ENCODE results near the gene PTPRT.

Gene PTPRT

DNA sequence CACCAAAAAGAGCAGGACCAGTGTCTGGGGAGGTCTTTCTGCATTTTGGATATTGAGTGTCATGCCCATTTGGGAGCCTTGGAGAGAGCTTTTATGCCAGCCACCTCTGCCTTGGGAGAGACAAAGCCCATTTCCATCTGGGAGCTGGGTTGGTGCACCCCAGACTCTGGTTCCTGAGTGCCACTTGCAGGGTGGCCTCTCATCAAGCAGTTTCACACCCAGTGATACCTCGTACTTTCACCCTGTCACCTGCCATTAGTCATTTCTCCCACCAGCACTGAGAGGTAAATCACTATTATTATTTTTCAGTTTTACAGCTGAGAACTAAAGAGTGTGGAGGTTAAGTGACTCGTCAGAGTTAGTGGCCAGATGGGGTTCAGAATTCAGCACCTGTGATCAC lies 94.7 kb downstream of the PTPRT start:
- Histone ChIP-seq H3K27me3 (ENCODE audit: control insufficient read depth, insufficient read depth, low read length) (no peaks in the 10 kb centered on the region), H3K9me3 (ENCODE audit: control insufficient read depth, low read length) (no peaks in the 10 kb centered on the region), H3K36me3 (ENCODE audit: control insufficient read depth, insufficient read depth, low read length) (no peaks in the 10 kb centered on the region), H3K9ac (ENCODE audit: low read length) (no peak overlapping the region), H3K4me3 (ENCODE audit: low read length) (no peak overlapping the region), H3K4me1 (ENCODE audit: control insufficient read depth, insufficient read depth, low read length) (no peaks in the 10 kb centered on the region)

DNA sequence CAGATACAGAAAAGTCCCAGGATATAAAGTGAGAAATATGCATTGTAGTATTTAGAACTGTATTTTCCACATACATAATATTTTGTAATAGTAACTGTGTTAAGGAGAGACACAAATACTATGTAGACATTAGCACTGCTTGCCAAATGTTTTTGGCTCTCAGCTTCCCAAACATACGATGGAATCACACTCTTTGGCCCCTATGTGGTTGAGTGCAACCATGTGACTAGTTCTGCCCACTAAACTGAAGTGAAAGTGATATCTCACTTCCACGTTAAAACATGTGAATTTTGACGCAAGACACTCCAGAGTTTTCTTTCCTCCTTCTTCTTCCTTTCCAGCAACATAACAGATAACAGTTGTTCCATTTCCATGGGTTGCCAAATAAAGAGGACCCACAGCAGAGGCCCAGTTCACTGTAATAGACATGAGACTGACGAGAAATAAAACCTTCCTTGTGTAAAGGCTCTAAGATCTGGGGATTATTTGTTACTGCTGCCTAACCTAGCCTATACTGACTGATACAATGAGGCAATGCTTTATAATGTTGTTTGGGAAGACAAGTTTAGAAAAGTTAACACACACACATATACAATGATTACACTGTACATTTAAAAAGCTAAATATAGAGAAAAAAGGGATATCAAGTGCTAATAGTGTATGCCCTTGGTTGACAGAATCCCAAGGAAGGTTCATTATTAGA lies 97.2 kb downstream of the PTPRT start:
- Histone ChIP-seq H3K9me3 (ENCODE audit: control insufficient read depth, low read length) (no peaks in the 10 kb centered on the region), H3K4me1 (ENCODE audit: control insufficient read depth, insufficient read depth, low read length) (no peaks in the 10 kb centered on the region), H3K27me3 (ENCODE audit: control insufficient read depth, insufficient read depth, low read length) (no peaks in the 10 kb centered on the region), H3K4me3 (ENCODE audit: low read length) (no peak overlapping the region), H3K9ac (ENCODE audit: low read length) (no peak overlapping the region), H3K36me3 (ENCODE audit: control insufficient read depth, insufficient read depth, low read length) (no peaks in the 10 kb centered on the region)

GRCh38 chr20:43068482-43068881 lies 121.2 kb downstream of the PTPRT start:
- no peaks in the 10 kb centered on the region for H3K36me3 ChIP-seq (ENCODE audit: control insufficient read depth, insufficient read depth, low read length)
- no peaks in the 10 kb centered on the region for H3K4me1 ChIP-seq (ENCODE audit: control insufficient read depth, insufficient read depth, low read length)
- no peaks in the 10 kb centered on the region for H3K27me3 ChIP-seq (ENCODE audit: control insufficient read depth, insufficient read depth, low read length)
- no peak overlapping the region for H3K9ac ChIP-seq (ENCODE audit: low read length)
- H3K9me3 ChIP-seq (ENCODE audit: control insufficient read depth, low read length) = no peaks in the 10 kb centered on the region
- no peak overlapping the region for H3K4me3 ChIP-seq (ENCODE audit: low read length)

GRCh38 chr20:43066125-43066524 lies 123.6 kb downstream of the PTPRT start:
- H3K4me3 ChIP-seq (ENCODE audit: low read length) = no peak overlapping the region
- no peaks in the 10 kb centered on the region for H3K9me3 ChIP-seq (ENCODE audit: control insufficient read depth, low read length)
- H3K36me3 ChIP-seq (ENCODE audit: control insufficient read depth, insufficient read depth, low read length) = no peaks in the 10 kb centered on the region
- no peaks in the 10 kb centered on the region for H3K4me1 ChIP-seq (ENCODE audit: control insufficient read depth, insufficient read depth, low read length)
- no peak overlapping the region for H3K9ac ChIP-seq (ENCODE audit: low read length)
- H3K27me3 ChIP-seq (ENCODE audit: control insufficient read depth, insufficient read depth, low read length) = no peaks in the 10 kb centered on the region

- Histone ChIP-seq H3K27me3 (ENCODE audit: control insufficient read depth, insufficient read depth, low read length) (no peaks in the 10 kb centered on the region), H3K36me3 (ENCODE audit: control insufficient read depth, insufficient read depth, low read length) (no peaks in the 10 kb centered on the region), H3K4me3 (ENCODE audit: low read length) (no peak overlapping the region), H3K9me3 (ENCODE audit: control insufficient read depth, low read length) (no peaks in the 10 kb centered on the region), H3K4me1 (ENCODE audit: control insufficient read depth, insufficient read depth, low read length) (no peaks in the 10 kb centered on the region), H3K9ac (ENCODE audit: low read length) (no peak overlapping the region)
These were observed 124.4 kb downstream of the PTPRT start for GRCh38 chr20:43065299-43065698.

DNA sequence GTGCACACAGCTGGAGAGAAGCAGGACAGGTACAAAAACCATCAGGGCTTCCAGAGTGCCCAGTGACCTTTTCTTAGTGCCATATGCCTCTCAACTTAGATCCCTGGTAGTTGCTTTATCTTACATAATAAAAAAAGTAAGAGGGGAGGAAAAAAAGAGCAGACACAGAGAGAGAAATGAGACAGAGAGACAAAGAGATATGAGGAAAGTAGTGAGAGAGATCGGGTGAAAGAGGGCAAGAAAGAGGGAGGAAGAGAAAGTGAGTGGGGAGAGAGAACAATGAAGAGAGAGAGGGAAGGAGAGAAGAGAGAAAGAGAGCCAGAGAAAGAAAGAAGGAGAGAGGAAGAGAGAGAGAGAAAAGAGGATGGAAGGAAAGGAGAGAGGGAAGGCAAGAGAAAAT lies 131.6 kb downstream of the PTPRT start:
- H3K9ac ChIP-seq (ENCODE audit: low read length) = no peak overlapping the region
- H3K9me3 ChIP-seq (ENCODE audit: control insufficient read depth, low read length) = no peaks in the 10 kb centered on the region
- H3K36me3 ChIP-seq (ENCODE audit: control insufficient read depth, insufficient read depth, low read length) = no peaks in the 10 kb centered on the region
- H3K4me3 ChIP-seq (ENCODE audit: low read length) = no peak overlapping the region
- no peaks in the 10 kb centered on the region for H3K27me3 ChIP-seq (ENCODE audit: control insufficient read depth, insufficient read depth, low read length)
- no peaks in the 10 kb centered on the region for H3K4me1 ChIP-seq (ENCODE audit: control insufficient read depth, insufficient read depth, low read length)

DNA sequence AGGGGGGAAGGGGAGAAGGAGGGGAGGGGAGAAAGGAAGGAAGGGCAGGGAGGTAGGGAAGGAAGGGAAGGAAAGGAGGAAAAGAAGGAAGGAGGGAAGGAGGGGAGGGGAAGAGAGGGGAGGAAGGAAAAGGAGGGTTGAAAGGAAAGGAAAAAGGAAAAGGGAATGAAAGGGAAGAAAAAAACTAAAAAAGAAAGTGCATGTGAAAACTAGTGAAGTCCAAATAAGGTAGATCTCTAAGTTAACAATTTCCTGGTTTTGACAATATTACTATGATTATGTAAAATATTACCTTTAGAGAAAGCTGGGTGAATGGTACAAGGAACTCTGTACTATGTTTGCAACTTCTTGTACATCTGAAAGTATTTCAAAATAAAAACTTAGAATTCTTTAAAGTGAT lies 132.4 kb downstream of the PTPRT start:
- no peaks in the 10 kb centered on the region for H3K27me3 ChIP-seq (ENCODE audit: control insufficient read depth, insufficient read depth, low read length)
- no peak overlapping the region for H3K4me3 ChIP-seq (ENCODE audit: low read length)
- no peaks in the 10 kb centered on the region for H3K9me3 ChIP-seq (ENCODE audit: control insufficient read depth, low read length)
- H3K9ac ChIP-seq (ENCODE audit: low read length) = no peak overlapping the region
- H3K36me3 ChIP-seq (ENCODE audit: control insufficient read depth, insufficient read depth, low read length) = no peaks in the 10 kb centered on the region
- H3K4me1 ChIP-seq (ENCODE audit: control insufficient read depth, insufficient read depth, low read length) = no peaks in the 10 kb centered on the region

DNA sequence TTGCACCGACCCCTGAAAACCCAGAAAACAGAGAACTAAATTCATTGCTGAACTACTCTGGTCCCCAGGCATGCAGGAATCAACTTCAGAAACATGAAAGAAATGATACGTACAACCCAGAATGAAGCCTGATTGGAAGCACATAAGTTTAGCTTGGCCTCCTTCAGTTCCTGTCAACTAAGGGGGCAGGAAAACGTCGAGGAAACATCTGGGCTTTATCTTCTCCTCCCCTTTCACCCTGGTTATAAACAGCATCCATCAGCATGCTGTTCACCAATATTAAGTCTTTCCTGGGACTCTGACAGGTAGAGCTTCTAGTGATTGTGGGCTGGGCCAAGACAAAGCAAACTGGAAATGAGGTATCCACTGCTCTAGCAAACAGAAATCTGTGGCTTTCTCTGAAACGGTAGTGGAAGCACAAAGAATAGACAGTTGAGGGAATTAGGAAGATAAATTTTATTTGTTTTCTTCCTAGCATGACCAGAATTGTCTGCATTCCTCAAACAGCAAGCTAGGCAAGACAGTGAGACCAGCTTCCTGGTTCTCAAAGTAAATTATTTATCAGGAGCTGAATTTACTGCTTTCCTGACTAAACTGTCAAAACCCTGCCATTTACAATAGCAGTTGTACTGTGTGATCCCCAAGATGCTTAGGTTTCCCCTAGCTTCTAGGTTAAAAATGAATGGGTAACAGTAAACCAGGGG lies 134.4 kb downstream of the PTPRT start:
- no peaks in the 10 kb centered on the region for H3K27me3 ChIP-seq (ENCODE audit: control insufficient read depth, insufficient read depth, low read length)

DNA sequence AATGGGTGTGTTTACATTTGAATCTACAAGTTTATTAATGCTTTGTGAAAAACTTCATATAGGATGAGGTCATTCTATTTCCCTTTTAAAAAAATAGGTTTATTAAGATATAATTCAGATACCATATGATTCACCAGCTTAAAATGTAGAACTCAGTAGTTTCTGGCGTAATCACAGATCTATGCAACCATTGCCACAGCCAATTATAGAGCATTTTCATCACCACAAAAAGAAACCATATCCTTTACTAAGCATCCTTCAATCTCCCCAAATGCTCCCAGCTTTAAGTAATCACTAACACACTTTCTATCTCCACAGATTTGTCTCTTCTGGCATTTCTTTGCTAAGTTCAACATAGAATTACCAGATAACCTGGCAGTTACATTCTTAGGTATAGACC lies 137.2 kb downstream of the PTPRT start:
- H3K9me3 ChIP-seq (ENCODE audit: control insufficient read depth, low read length) = no peaks in the 10 kb centered on the region
- no peaks in the 10 kb centered on the region for H3K36me3 ChIP-seq (ENCODE audit: control insufficient read depth, insufficient read depth, low read length)
- H3K4me1 ChIP-seq (ENCODE audit: control insufficient read depth, insufficient read depth, low read length) = no peaks in the 10 kb centered on the region
- no peak overlapping the region for H3K4me3 ChIP-seq (ENCODE audit: low read length)
- no peaks in the 10 kb centered on the region for H3K27me3 ChIP-seq (ENCODE audit: control insufficient read depth, insufficient read depth, low read length)
- H3K9ac ChIP-seq (ENCODE audit: low read length) = no peak overlapping the region

More for the DNA sequence above, 134.4 kb downstream of the PTPRT start:
- Histone ChIP-seq H3K4me3 (ENCODE audit: low read length) (no peak overlapping the region), H3K36me3 (ENCODE audit: control insufficient read depth, insufficient read depth, low read length) (no peaks in the 10 kb centered on the region), H3K4me1 (ENCODE audit: control insufficient read depth, insufficient read depth, low read length) (no peaks in the 10 kb centered on the region), H3K9ac (ENCODE audit: low read length) (no peak overlapping the region), H3K9me3 (ENCODE audit: control insufficient read depth, low read length) (no peaks in the 10 kb centered on the region)

DNA sequence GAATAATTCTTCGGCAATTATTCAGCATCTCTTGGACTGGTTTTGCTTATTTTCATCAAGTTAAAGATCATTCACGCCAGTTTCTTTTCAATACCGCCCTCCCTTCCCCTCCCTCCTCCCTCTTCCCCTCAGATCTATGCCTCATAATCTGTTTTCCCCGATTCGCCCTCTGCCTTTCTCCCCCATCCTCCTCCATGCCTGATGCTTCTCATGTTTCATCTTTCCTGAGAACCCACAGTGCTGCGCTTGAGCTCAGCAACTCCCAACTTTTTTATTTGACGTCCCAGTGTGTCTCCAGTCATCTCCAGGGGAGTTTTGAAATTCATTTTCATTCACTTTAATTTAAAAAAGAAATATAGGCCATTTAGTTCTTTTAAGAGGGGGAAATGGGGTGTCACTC lies 142.7 kb downstream of the PTPRT start:
- no peaks in the 10 kb centered on the region for H3K9me3 ChIP-seq (ENCODE audit: control insufficient read depth, low read length)
- H3K27me3 ChIP-seq (ENCODE audit: control insufficient read depth, insufficient read depth, low read length) = no peaks in the 10 kb centered on the region
- no peak overlapping the region for H3K4me3 ChIP-seq (ENCODE audit: low read length)
- no peaks in the 10 kb centered on the region for H3K36me3 ChIP-seq (ENCODE audit: control insufficient read depth, insufficient read depth, low read length)
- no peak overlapping the region for H3K9ac ChIP-seq (ENCODE audit: low read length)
- H3K4me1 ChIP-seq (ENCODE audit: control insufficient read depth, insufficient read depth, low read length) = no peaks in the 10 kb centered on the region

DNA sequence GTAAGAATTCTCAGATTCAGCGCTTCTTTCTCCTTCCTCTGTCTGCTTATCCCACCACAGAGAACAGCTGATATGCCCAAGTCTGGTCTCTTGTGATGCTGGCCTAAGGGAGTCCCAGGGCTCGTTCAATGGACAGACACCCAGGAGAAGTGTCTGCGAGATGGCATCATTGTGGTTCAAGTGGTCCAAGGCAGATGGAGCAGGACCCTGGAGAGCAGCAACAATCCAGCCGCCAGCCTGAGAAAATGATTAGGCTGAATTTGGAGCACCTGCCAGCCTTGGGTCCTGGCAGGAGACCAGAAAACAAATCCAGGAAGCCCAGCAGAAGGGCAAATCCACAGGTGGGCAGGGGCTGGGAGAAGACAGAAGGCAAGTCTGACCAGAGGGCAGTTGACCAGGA lies 145.8 kb downstream of the PTPRT start:
- Histone ChIP-seq H3K36me3 (ENCODE audit: control insufficient read depth, insufficient read depth, low read length) (no peaks in the 10 kb centered on the region), H3K9me3 (ENCODE audit: control insufficient read depth, low read length) (no peaks in the 10 kb centered on the region), H3K4me1 (ENCODE audit: control insufficient read depth, insufficient read depth, low read length) (no peaks in the 10 kb centered on the region), H3K4me3 (ENCODE audit: low read length) (no peak overlapping the region), H3K27me3 (ENCODE audit: control insufficient read depth, insufficient read depth, low read length) (no peaks in the 10 kb centered on the region), H3K9ac (ENCODE audit: low read length) (no peak overlapping the region)

GRCh38 chr20:43040427-43040826 lies 149.3 kb downstream of the PTPRT start:
- Histone ChIP-seq H3K9ac (ENCODE audit: low read length) (no peak overlapping the region), H3K36me3 (ENCODE audit: control insufficient read depth, insufficient read depth, low read length) (no peaks in the 10 kb centered on the region), H3K9me3 (ENCODE audit: control insufficient read depth, low read length) (no peaks in the 10 kb centered on the region), H3K27me3 (ENCODE audit: control insufficient read depth, insufficient read depth, low read length) (no peaks in the 10 kb centered on the region), H3K4me3 (ENCODE audit: low read length) (no peak overlapping the region), H3K4me1 (ENCODE audit: control insufficient read depth, insufficient read depth, low read length) (no peaks in the 10 kb centered on the region)
